Hepatocyte (in vitro differentiated cells): ENCODE data around the gene TAT.

Experiments
- EZH2 ChIP-seq: fragments of 200-600 bp; sonication (generic); IDR thresholded peaks from 2 replicates; pipeline ENCODE4 v1.6.1; 2016; ENCODE audit warnings: antibody characterized with exemption, mild to moderate bottlenecking, borderline replicate concordance
- EZH2phosphoT487 ChIP-seq: fragments of 200-600 bp; sonication (generic); IDR thresholded peaks from one replicate; pipeline ENCODE4 v1.6.1; 2018; ENCODE audit warnings: antibody characterized with exemption, mild to moderate bottlenecking, low read depth, moderate library complexity; ENCODE audit not compliant: unreplicated experiment, severe bottlenecking
- TF ChIP-seq, protein P1 (sequence below): fragments of 200-600 bp; sonication (generic); IDR thresholded peaks from 2 replicates; pipeline ENCODE4 v1.5.1; 2016; ENCODE audit warnings: antibody characterized with exemption, mild to moderate bottlenecking; ENCODE audit not compliant: poor library complexity

DNA sequence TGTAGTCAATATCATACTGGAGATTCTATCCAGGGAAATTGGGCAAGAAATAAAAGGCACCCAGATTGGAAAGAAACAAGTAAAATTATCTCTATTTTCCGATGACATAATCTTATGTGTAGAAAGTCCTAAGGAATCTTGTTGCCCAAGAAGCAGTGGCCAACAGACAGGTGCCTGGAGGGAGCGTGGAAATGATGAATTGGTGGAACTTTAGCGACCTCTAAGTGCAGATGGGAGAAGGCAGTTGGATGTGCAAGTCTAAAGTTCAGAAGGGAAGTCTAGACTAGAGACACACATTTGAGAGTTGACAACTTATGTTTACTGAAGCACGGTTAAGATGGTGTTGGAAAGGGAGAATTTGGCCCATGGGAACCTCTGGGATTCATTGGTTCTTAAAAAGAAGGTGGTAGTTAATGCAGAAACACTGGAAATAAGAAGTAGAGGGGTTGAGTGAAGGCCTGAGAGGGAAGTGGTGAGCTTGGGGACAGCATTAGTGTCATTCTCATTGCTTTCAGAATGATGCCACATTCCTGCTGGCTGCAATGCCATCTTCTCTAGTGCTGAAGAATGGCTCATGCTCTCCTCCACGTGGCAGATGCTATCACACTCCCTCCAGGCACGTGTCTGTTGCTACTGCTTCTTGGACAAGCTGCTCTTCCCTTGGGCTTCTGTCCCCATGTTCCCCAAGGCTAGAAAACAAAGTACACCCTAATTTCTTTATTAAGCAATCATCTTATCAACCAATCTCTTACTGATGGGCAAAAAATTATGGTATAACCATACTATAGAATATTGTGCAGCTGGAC is 24.0 kb downstream of the TAT start:
- TF ChIP-seq, protein P1, sequence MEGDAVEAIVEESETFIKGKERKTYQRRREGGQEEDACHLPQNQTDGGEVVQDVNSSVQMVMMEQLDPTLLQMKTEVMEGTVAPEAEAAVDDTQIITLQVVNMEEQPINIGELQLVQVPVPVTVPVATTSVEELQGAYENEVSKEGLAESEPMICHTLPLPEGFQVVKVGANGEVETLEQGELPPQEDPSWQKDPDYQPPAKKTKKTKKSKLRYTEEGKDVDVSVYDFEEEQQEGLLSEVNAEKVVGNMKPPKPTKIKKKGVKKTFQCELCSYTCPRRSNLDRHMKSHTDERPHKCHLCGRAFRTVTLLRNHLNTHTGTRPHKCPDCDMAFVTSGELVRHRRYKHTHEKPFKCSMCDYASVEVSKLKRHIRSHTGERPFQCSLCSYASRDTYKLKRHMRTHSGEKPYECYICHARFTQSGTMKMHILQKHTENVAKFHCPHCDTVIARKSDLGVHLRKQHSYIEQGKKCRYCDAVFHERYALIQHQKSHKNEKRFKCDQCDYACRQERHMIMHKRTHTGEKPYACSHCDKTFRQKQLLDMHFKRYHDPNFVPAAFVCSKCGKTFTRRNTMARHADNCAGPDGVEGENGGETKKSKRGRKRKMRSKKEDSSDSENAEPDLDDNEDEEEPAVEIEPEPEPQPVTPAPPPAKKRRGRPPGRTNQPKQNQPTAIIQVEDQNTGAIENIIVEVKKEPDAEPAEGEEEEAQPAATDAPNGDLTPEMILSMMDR = no peak
- TF ChIP-seq EZH2phosphoT487 (no peak), EZH2 (no peak)
